GF-D8 (cell line): ENCODE measurements around the gene MCF2L2.

Experiments used
- DNase-seq: peaks from one replicate; lab custom pipeline; 2025; lab: John Stamatoyannopoulos, UW

The MCF2L2 gene

GRCh38 chr3:183293966-183294365, 134.5 kb downstream of the MCF2L2 start:
- no peak for DNase-seq

- DNase-seq, result no peak
Measured at GRCh38 chr3:183291497-183292031, 136.9 kb downstream of the MCF2L2 start.

- no peak for DNase-seq
Measured at GRCh38 chr3:183290216-183290615, 138.2 kb downstream of the MCF2L2 start.

GRCh38 chr3:183288117-183288516, 140.3 kb downstream of the MCF2L2 start:
- DNase-seq, result no peak

- DNase-seq, result no peak
Measured at GRCh38 chr3:183287301-183287971, 141.0 kb downstream of the MCF2L2 start.

- DNase-seq, result peak; percentile 57
Measured at GRCh38 chr3:183285828-183286457, 142.5 kb downstream of the MCF2L2 start.

- DNase-seq, result no peak
Measured at GRCh38 chr3:183285318-183285717, 143.1 kb downstream of the MCF2L2 start.

- no peak for DNase-seq
Measured at GRCh38 chr3:183284570-183284969, 143.8 kb downstream of the MCF2L2 start.

GRCh38 chr3:183283886-183284285, 144.5 kb downstream of the MCF2L2 start:
- no peak for DNase-seq

- no peak for DNase-seq
Measured at GRCh38 chr3:183281126-183281797, 147.2 kb downstream of the MCF2L2 start.

- DNase-seq, result no peak
Measured at GRCh38 chr3:183279371-183279770, 149.0 kb downstream of the MCF2L2 start.

- no peak for DNase-seq
Measured at GRCh38 chr3:183278479-183279088, 149.8 kb downstream of the MCF2L2 start.

- no peak for DNase-seq
Measured at GRCh38 chr3:183277260-183277659, 151.2 kb downstream of the MCF2L2 start.

- no peak for DNase-seq
Measured at GRCh38 chr3:183275937-183276336, 152.5 kb downstream of the MCF2L2 start.

GRCh38 chr3:183275418-183275817, 153.0 kb downstream of the MCF2L2 start:
- DNase-seq, result peak; percentile 68

GRCh38 chr3:183274609-183275008, 153.8 kb downstream of the MCF2L2 start:
- no peak for DNase-seq

- DNase-seq, result peak; percentile 61
Measured at GRCh38 chr3:183272791-183273190, 155.6 kb downstream of the MCF2L2 start.

- DNase-seq, result no peak
Measured at GRCh38 chr3:183272142-183272541, 156.3 kb downstream of the MCF2L2 start.

GRCh38 chr3:183270344-183270743, 158.1 kb downstream of the MCF2L2 start:
- no peak for DNase-seq

GRCh38 chr3:183269345-183269744, 159.1 kb downstream of the MCF2L2 start:
- no peak for DNase-seq

GRCh38 chr3:183268366-183268765, 160.1 kb downstream of the MCF2L2 start:
- no peak for DNase-seq

- DNase-seq, result no peak
Measured at GRCh38 chr3:183267140-183267539, 161.3 kb downstream of the MCF2L2 start.

- no peak for DNase-seq
Measured at GRCh38 chr3:183266454-183266853, 162.0 kb downstream of the MCF2L2 start.
